ENCODE results near the gene PPP2R3B.

- TF ChIP-seq CTCF (IDR thresholded peaks at IDR 0.05) (no peak), EZH2 (IDR thresholded peaks at IDR 0.05) (no peak), EZH2phosphoT487 (IDR thresholded peaks at IDR 0.05) (no peak)
Measured at GRCh38 chrX:332496-332860, 54.2 kb downstream of the PPP2R3B start.
